ENCODE measurements around the gene ATOH8.

Gene ATOH8

GRCh38 chr2:85787282-85787980 is 33.6 kb downstream of the ATOH8 start:
- DNase-seq (ENCODE audit: low spot score) = no peak

GRCh38 chr2:85787981-85788340 is 34.2 kb downstream of the ATOH8 start:
- no peak for DNase-seq (ENCODE audit: low spot score)

GRCh38 chr2:85788603-85789002 is 34.8 kb downstream of the ATOH8 start:
- DNase-seq (ENCODE audit: low spot score) = no peak

- no peak for DNase-seq (ENCODE audit: low spot score)
Measured at GRCh38 chr2:85789271-85789670, 35.5 kb downstream of the ATOH8 start.

GRCh38 chr2:85790032-85790431 is 36.2 kb downstream of the ATOH8 start:
- no peak for DNase-seq (ENCODE audit: low spot score)

- no peak for DNase-seq (ENCODE audit: low spot score)
Measured at GRCh38 chr2:85790499-85791188, 36.9 kb downstream of the ATOH8 start.

GRCh38 chr2:85791704-85792565 is 38.1 kb downstream of the ATOH8 start:
- no peak for DNase-seq (ENCODE audit: low spot score)

GRCh38 chr2:85792783-85793441 is 39.1 kb downstream of the ATOH8 start:
- DNase-seq (ENCODE audit: low spot score) = no peak

- no peak for DNase-seq (ENCODE audit: low spot score)
Measured at GRCh38 chr2:85793584-85793983, 39.8 kb downstream of the ATOH8 start.

- DNase-seq (ENCODE audit: low spot score) = no peak
Measured at GRCh38 chr2:85794038-85794441, 40.2 kb downstream of the ATOH8 start.

GRCh38 chr2:85794491-85795121 is 40.8 kb downstream of the ATOH8 start:
- DNase-seq (ENCODE audit: low spot score) = no peak

GRCh38 chr2:85795331-85796045 is 41.7 kb downstream of the ATOH8 start:
- DNase-seq (ENCODE audit: low spot score) = no peak

GRCh38 chr2:85796046-85796340 is 42.2 kb downstream of the ATOH8 start:
- no peak for DNase-seq (ENCODE audit: low spot score)

GRCh38 chr2:85796341-85797262 is 42.8 kb downstream of the ATOH8 start:
- DNase-seq (ENCODE audit: low spot score) = no peak

GRCh38 chr2:85797263-85797660 is 43.5 kb downstream of the ATOH8 start:
- no peak for DNase-seq (ENCODE audit: low spot score)

GRCh38 chr2:85797921-85798320 is 44.1 kb downstream of the ATOH8 start:
- DNase-seq (ENCODE audit: low spot score) = no peak

- peak; percentile 51 for DNase-seq (ENCODE audit: low spot score)
Measured at GRCh38 chr2:85799215-85799956, 45.6 kb downstream of the ATOH8 start.

GRCh38 chr2:85800586-85800985 is 46.8 kb downstream of the ATOH8 start:
- no peak for DNase-seq (ENCODE audit: low spot score)

- no peak for DNase-seq (ENCODE audit: low spot score)
Measured at GRCh38 chr2:85801871-85802270, 48.1 kb downstream of the ATOH8 start.
